ENCODE results near the gene SNPH.
"Not testable (repeated sequence)": the region's sequence is repeated elsewhere in the genome, so short reads cannot be mapped to it uniquely, and the experiment has no call there.

Gene SNPH

DNA sequence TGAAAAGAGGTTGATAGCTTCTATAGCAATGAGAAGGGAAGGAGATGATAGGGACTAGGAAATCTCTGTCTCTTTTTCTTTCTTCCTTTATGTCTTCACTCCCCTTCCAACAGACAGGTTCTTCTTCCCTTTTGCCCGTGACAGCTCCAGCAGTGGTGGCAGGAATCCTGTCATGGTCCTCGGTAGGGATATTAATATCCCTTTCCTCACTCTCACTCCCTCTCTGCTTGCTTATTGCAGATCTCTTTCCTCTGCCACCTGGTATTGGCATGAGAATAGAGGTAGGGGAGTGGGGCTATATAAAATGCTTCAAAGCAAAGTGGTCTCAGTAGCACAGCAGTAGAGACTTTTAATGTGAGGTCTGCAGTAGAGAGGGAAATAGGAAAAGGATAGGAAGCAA lies 20.5 kb upstream of the SNPH start:
- CTCF ChIA-PET: interaction anchor here (0.9 kb wide), 1 partner anchor 9 kb away, joined by 3 read pairs; no protein-coding TSS in a partner anchor
- DNase-seq (ENCODE audit: extremely low spot score): no peak
- TF ChIP-seq, protein P1, sequence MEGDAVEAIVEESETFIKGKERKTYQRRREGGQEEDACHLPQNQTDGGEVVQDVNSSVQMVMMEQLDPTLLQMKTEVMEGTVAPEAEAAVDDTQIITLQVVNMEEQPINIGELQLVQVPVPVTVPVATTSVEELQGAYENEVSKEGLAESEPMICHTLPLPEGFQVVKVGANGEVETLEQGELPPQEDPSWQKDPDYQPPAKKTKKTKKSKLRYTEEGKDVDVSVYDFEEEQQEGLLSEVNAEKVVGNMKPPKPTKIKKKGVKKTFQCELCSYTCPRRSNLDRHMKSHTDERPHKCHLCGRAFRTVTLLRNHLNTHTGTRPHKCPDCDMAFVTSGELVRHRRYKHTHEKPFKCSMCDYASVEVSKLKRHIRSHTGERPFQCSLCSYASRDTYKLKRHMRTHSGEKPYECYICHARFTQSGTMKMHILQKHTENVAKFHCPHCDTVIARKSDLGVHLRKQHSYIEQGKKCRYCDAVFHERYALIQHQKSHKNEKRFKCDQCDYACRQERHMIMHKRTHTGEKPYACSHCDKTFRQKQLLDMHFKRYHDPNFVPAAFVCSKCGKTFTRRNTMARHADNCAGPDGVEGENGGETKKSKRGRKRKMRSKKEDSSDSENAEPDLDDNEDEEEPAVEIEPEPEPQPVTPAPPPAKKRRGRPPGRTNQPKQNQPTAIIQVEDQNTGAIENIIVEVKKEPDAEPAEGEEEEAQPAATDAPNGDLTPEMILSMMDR (IDR thresholded peaks at IDR 0.05; ENCODE audit: control extremely low read depth, extremely low read depth, low read depth, missing control alignments): no peak
- POLR2A ChIA-PET: no interaction called here

DNA sequence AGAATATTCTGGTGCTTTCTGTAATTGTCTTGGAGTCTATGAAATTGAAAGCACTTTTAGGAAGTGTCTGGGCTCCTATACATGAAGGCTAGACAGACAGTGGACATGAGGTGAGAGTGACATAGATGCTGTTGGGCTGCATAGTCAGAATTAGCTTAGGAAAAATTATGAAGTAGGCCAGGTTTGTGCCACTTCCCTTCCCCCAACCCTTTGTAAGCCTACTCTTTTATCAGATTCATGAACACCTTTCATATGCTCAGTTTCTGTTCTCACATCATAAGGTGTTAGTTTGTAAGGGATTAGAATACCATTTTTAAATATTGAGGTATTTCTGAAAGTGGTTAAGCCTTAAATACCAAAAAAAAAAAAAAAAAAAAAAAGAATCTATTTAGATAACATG lies 18.4 kb upstream of the SNPH start:
- ChIA-PET CTCF (interaction anchor here (0.8 to 1.7 kb wide), 3 partner anchors 19 to 65 kb away, joined by 3 to 5 read pairs (median 4); no protein-coding TSS in a partner anchor), POLR2A (no interaction called here)
- TF ChIP-seq, protein P1 (IDR thresholded peaks at IDR 0.05; ENCODE audit: control extremely low read depth, extremely low read depth, low read depth, missing control alignments): no peak
- DNase-seq (ENCODE audit: extremely low spot score): no peak

DNA sequence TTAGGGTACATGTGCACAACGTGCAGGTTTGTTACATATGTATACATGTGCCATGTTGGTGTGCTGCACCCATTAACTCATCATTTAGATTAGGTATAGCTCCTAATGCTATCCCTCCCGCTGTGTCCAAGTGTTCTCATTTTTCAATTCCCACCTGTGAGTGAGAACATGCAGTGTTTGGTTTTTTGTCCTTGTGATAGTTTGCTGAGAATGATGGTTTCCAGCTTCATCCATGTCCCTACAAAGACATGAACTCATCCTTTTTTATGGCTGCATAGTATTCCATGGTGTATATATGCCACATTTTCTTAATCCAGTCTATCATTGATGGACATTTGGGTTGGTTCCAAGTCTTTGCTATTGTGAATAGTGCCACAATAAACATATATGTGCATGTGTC lies 15.8 kb upstream of the SNPH start:
- CTCF ChIA-PET, POLR2A ChIA-PET: not testable (repeated sequence)

DNA sequence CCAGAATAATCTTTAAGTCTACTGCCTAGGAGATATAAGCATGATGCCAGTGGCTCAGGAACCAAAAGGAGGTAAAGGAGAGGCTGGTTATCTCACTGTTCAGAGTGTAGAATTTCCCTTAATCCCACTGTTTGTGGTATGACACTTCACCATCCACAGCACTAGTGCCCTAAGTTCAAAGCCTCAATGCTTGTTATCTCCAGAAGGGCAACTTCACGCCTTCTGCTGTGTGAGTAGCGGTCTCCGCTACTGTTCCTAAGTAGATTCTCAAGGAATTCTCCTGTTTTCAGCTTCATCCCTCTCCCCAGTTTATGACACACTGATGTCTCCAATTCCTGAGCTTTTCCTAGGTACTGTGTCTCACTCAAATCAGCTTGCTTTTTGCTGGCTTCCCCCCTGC lies 13.7 kb upstream of the SNPH start:
- DNase-seq (ENCODE audit: extremely low spot score): no peak
- ChIA-PET CTCF (no interaction called here), POLR2A (no interaction called here)

More for the DNA sequence above, 15.8 kb upstream of the SNPH start:
- DNase-seq (ENCODE audit: extremely low spot score): not testable (repeated sequence)

DNA sequence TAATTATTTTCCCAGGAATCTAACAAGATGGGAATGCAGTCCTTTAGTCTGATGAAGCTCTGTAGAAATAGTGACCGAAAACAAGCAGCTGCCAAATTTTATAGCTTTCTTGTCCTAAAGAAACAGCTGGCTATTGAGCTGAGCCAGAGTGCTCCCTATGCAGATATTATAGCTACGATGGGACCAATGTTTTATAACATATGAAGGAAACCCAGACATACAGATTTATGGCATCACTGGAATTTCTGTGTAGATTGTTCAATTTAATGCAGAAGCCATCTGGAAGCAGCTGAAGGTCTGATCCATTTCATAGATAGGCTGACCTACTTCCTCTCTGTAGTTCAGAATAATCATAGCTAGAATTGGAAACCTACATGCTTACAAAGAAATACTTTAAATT lies 11.8 kb upstream of the SNPH start:
- DNase-seq (ENCODE audit: extremely low spot score): no peak
- CTCF ChIA-PET: interaction anchor here (0.8 to 1.8 kb wide), 3 partner anchors 9 to 59 kb away, joined by 3 to 4 read pairs (median 3); no protein-coding TSS in a partner anchor
- TF ChIP-seq, protein P1 (IDR thresholded peaks at IDR 0.05; ENCODE audit: control extremely low read depth, extremely low read depth, low read depth, missing control alignments): no peak
- POLR2A ChIA-PET: interaction anchor here (0.7 kb wide), 1 partner anchor 12 kb away, joined by 3 read pairs; no protein-coding TSS in a partner anchor

More for the DNA sequence above, 13.7 kb upstream of the SNPH start:
- TF ChIP-seq, protein P1 (IDR thresholded peaks at IDR 0.05; ENCODE audit: control extremely low read depth, extremely low read depth, low read depth, missing control alignments): no peak

DNA sequence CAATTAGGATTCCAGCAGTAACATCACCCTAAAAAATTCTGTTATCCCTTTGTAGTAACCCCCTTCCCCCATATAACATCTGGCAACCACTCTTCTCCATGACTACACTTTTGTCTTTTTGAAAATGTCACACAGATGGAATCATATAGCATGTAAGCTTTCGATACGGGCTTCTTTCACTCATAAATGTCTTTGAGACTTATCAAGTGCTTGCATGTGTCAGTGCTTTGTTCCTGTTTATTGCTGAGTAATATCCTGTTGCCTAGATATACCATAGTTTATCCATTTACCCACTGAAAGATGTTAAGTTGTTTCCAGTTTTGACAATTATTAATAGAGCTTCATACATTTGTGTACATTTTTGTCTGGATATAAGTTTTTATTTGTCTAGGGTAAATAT lies 10.4 kb upstream of the SNPH start:
- no peak for DNase-seq (ENCODE audit: extremely low spot score)

DNA sequence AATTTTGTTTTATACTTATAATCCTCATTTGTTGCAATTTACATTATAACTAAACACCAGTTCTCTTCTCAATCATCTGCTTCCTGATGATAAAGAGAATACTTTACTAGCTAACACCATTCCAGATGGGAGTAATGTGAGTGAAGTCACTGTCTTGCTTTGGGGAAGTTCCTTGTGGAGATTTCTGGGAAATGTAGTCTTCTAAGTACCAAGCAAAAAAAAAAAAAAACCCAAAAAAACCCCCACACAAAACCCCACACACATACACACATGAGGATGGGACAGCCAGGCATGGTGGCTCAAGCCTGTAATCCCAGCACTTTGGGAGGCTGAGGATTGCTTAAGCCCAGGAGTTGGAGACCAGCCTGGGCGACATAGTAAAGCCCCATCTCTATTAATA lies 2.2 kb upstream of the SNPH start:
- ChIA-PET CTCF (interaction anchor here (1.1 to 1.5 kb wide), 2 partner anchors 9 to 154 kb away, joined by 3 read pairs; no protein-coding TSS in a partner anchor), POLR2A (no interaction called here)
- TF ChIP-seq, protein P1 (IDR thresholded peaks at IDR 0.05; ENCODE audit: control extremely low read depth, extremely low read depth, low read depth, missing control alignments): no peak
- no peak for DNase-seq (ENCODE audit: extremely low spot score)

More for the DNA sequence above, 10.4 kb upstream of the SNPH start:
- CTCF ChIA-PET: interaction anchor here (1.8 to 1.9 kb wide), 2 partner anchors 10 to 57 kb away, joined by 4 to 5 read pairs; partner anchors contain the start of gene SNPH
- POLR2A ChIA-PET: no interaction called here
- TF ChIP-seq, protein P1 (IDR thresholded peaks at IDR 0.05; ENCODE audit: control extremely low read depth, extremely low read depth, low read depth, missing control alignments): no peak

Data from GM10248 (cell line).